HG03457 (cell line): ENCODE measurements around the gene SYCE3.
A peak's percentile ranks its signal among the peaks of the same experiment; 100 is the strongest.

ENCODE experiments used
- ATAC-seq: cut with Tn5 transposase; IDR thresholded peaks from one replicate; pipeline ENCODE4 v1.9.1; 2021; ENCODE audit warnings: moderate number of reproducible peaks; ENCODE audit not compliant: unreplicated experiment

The SYCE3 gene

DNA sequence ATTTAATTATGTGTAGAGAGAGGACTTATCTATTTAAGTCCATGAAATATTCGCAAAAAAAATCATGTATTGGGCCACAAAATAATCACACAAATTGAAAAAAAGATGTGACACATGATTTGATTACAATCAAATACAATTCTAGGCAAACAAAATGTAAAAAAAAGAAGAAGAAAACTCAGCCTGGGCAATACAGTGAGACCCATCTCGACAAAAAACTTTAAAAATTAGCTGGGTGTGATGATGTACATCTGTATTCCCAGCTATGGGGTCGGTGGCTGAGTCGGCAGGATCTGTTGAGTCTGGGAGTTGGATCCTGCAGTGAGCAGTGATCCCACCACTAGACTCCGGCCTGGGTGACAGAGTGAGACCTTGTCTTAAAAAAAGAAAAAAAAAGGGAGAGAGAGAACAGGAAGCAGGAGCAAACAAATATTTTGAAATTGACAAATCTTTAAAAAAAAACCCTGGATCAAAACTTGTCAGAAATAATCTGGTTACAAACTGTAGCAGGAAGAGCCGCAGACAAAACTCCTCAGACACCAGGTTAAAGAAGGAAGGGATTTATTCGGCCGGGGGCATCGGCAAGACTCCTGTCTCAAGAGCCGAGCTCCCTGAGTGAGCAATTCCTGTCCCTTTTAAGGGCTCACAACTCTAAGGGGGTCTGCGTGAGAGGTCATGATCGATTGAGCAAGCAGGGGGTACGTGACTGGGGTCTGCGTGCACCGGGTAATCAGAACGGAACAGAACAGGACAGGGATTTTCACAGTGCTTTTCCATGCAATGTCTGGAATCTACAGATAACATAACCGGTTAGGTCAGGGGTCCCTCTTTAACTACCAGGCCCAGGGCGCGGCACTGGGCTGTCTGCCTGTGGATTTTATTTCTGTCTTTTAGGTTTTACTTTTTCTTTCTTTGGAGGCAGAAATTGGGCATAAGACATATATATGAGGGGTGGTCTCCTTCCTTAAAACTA lies 29.6 kb downstream of the SYCE3 start:
- no peak for ATAC-seq

DNA sequence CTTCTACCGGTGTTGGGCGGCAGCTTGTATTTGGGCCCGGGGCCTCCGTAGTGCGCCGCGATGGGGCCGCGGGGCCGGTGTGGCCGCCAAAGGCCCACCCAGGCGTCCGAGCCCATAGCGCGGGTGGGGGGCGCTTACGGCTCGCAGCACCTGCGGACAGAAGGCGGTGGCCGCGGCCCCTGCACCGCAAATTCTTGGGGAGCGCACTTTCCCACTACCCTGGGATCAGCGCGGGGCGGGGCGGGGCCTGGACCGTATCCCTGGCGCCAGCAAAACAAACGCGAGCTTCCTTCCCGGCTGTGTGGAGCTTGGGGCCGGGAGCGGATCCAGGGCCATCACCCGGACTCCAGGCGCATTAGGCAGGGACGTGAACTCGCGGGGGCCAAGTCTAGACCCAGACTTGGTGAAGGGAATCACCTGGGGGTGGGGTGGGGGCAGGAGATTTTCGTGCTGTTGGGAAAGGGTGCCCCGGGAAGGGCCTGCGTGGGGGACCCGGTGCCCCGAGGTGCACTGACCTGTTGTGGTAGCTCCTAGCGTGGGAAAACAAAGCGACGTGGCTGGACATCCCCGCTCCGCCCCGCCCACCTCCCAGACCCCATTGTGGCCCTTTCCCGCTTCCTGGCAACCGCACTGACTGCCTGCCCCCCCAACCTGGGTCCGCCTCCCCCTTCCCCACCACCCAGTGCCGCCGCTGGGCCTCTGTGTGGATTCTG lies 30.6 kb downstream of the SYCE3 start:
- ATAC-seq = no peak

DNA sequence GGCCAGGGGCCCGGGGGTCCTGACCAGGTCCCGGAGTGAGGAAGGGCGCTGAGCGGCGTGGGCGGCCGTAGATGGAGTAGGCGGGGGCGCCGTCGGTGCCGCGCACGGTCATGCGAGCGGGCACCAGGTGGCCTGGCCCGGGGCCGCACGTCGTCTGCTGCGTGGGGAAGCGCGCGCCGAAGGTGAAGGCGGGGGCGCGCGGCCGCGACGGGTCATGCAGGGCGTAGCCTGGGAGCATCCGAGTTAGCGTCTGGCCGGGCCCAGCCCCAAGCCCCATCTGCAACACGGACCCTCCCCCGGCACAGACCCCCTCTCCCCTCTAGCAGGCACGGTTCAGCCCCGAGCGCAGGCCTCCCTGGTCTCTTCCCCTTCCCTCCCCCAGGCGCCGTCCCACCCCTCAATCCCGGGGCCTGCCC lies 31.2 kb downstream of the SYCE3 start:
- ATAC-seq = no peak

DNA sequence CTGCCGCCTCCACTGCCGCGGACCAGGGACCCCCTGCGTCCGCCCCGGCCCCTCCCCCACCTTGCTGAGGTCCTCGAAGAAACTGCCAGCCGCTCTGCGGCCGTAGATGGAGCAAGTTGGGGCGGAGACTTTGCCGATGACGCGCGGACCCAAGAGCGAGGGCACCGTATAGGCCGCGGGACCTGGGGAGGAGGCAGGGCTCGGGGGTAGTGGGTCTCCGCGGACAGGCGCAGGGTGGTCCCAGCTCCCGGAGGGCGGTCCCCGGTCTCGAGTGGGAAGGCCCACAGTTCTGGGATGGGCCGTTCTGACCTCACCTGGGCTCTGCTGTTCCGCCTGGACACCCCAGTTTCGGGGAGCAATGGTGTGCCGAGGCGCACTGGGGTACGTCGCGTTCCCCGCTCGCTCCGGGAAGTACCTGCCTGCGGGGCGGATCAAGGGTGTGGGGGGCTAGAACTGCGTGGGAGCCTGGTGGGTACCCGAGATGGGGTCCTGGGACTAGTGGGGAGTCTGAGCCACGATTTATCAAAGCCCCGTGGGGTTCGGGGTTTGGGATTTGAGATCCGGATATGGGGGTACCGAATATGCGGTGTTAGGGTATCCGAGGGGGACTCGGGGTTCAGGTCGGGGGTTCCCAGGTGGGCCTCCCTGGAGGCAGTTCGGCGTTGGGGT lies 31.7 kb downstream of the SYCE3 start:
- ATAC-seq = no peak

DNA sequence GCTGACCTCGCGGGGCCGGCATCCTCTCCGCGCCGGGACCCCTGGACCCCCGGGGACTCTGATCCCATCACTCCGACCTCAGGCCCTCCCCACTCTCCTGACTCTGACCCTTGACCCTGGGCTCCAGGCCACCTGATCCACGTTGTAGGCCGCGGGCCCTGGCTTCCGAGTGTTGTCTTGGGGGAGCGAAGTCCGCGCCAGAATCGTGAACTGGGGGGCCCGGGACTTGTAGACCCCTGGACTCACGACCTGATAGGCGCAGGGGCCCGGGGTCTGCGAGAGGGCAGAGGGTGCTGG lies 32.2 kb downstream of the SYCE3 start:
- no peak for ATAC-seq

DNA sequence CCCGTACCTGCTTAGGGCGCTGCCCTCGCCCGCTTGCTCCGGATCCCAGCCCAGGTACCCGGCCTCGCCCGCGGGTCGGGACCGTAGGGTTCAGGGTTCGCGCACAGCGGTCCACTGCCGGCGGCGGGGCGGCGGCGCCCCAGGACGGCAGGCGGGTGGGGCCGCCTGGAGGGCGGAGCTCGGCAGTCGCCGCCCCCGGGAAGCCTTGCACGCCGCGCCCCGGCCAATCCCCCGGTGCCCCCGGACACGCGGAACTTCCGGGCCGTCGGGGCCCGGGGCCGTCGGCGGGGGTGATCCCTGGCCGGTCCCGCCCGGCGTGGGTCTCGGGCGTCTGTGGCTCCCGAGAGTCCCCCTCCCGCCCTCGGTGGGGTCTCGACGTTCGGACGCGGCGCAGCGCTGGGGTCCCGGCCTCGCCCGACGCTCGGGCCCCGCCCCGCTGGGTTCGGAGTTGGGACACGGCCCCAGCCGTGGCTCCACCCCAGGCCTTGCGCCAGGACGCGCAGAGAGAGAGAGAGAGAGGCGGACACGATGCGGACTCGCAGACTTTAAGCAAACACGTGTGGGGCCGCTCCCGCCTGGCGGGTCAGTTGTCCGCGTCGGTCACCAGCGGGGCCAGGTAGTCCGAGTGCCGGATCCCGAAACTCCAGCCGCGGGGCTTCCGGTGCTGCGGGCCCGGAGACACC lies 32.7 kb downstream of the SYCE3 start, which contains the start of gene TYMP:
Gene TYMP (minus strand): TSS at position 116 of the 683 bp plus-strand sequence. CDS start 303 bp downstream, outside the sequence.
- ATAC-seq = no peak

DNA sequence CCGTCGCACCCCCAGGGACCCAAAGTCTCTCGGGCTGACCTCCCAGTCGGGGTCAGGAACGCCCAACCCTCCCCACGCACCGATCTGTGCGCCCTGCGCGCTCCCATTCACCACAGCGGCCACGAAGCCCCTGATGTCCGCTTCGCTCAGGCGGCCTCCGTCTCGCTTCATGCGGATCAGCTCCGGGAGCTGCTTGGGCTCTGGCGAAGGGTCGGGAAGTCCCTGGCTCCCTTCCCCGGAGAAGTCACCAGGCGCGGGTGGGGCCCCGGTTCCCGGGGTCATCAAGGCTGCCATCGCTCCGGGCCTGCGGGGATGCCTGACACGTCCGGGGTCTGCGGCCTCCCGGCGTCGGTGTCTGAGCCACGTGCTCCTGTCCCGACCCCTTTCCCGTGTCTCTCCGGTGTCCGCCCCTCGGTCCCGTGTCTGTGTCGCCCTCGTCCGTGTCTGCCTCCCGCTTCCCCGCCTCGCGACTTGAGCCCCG lies 33.3 kb downstream of the SYCE3 start:
- no peak for ATAC-seq

DNA sequence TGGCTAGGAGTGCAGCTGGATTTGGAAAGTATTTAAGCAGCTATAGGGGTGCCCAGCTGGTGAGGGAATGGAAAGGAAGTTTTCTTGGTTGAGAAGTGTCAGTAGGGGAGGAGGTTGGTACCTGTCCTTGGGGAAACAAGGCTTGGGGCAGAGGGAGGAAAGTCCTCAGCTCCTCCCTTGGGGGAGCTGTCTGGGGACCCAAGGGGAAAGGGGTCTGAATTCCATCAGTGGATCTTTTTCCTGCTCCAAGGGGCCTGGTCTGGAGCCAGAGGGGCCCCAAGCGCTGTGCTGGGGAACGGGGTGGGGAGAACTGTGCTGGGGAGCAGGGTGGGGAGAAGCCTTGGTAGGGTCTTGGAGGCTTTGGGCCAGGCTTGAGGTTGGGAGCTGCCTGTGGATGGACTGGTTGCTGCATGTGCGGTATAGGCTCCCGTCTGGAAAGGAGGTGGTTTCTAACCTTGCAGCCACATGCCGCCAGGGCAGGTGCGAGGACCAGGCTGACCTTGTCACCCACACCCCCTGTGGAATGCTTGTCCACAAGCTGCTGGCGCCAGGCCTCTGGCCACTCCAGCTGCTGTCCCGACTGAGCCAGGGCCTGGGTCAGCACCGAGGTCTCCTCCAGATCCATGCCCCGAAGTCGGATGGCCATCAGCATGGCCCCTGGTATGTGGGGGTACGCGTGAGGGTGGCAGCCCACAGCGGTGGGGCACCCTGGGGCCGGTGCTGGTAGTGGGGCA lies 33.9 kb downstream of the SYCE3 start:
- ATAC-seq = no peak

DNA sequence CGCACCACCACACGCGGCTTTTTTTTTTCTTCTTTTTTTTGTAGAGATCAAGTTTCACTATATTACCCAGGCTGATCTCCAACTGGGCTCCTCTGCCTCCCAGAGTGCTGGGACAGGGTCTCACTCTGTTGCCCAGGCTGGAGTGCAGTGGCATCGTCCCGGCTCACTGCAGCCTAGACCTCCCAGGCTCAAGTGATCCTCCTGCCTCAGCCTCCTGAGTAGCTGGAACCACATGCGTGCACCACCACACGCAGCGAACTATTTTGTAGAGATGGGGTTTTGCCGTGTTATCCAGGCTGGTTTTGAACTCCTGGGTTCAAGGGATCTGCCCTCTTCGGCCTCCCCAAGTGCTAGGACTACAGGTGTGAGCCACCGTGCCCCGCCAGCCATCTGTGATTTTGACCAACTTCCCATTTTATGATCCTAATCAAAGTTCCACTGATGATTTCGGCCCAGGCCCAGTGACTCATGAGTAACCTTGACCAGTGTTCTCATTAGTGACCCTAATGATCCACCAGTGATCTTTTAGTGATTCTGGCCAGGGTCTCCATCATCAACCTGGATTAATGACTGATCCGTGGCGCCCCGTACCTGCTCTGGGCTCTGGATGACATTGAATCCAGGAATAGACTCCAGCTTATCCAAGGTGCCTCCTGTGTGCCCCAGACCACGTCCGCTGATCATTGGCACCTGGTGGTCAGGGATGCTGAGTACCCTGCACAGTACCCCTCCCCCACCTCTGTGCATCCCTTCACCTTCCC lies 34.6 kb downstream of the SYCE3 start:
- ATAC-seq = no peak

DNA sequence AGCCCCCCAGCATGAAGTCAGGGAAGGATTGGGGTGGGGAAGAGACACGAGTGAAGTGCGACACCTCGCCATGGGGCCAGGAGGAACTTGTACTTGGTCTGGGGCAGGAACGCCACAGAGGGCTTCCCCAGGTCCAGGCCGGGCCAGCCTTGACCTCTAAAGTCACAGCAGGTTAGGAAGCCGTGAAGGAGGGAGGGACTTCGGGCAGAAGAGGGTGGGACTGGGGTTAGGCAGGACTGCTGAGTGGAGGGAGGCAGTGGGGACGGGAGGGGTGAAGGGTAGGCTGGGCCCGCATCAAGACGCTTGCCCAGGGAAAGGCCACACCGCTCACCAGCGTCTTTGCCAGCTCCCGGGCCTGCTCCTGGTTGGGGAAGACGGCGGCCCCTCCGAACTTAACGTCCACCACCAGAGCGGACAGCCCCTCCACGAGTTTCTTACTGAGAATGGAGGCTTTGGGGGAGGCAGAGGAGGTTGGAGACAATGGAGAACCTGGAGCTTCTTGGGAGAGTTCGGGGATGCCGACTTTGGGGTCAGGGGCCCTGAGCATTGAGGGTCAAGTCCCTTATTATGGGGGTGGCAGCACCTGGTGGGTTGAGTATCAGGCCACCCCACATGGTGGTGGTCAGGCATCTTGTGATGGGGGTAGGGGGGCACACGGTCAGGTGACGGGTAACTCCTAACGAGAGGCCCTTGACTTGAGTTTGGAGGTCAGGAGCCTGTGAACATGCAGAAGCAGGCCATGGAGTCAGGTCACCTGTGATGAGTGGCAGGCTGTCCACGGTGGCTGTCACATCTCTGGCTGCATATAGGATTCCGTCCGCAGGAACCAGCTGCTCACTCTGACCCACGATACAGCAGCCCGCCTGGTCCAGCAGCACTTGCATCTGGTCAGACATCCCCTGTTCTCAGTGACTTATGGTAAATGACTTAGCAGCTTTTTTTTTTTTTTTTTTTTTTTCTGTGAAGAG lies 35.6 kb downstream of the SYCE3 start:
- ATAC-seq = no peak

DNA sequence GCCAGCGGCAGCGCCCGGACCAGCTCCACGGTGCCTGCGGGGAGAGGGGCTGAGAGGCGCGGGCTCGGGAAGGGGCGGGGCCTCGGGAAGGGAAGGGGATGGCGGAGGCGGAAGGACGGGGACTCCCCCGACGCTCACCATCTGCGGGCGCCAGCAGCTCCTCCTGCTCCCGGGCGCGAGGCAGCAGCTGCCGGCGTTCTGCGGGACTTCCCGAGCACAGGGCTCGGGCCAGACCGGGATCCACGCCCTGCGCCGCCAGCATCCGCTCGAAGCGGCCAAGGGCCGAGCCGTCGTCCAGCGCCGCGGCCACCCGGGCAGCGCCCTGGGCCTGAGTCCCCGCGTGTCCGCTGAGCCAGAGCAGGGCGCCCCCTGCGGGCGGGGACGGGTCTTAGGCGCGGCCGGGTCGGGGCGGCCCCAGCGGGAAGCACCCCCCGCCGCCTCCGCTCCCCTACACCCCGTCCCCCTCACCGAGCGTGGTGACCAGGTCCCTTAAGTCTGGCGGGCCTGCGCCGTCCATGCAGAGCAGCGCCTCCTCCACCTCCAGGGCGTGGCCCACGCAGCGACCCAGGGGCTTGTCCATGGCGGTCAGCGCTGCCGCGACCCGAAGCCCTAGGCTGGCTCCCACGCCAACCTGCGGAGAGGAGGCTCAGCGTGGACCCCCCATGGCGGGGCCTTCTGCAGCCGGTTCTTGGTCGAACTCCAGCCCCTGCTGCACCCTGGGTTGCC lies 36.4 kb downstream of the SYCE3 start:
- ATAC-seq = peak; percentile 8

DNA sequence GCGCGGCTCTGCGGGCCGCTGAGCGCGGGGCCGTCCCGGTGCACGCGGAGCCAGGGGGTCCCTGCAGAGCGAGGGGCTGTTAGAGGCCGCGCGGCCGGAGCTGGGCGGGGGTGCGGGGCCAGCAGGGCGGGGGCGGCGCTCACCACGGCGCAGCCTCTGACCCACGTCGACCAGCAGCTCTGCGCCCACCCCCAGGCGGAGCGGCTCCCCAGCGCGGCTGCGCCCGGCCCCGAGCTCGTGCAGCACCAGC lies 36.9 kb downstream of the SYCE3 start:
- peak; percentile 4 for ATAC-seq

DNA sequence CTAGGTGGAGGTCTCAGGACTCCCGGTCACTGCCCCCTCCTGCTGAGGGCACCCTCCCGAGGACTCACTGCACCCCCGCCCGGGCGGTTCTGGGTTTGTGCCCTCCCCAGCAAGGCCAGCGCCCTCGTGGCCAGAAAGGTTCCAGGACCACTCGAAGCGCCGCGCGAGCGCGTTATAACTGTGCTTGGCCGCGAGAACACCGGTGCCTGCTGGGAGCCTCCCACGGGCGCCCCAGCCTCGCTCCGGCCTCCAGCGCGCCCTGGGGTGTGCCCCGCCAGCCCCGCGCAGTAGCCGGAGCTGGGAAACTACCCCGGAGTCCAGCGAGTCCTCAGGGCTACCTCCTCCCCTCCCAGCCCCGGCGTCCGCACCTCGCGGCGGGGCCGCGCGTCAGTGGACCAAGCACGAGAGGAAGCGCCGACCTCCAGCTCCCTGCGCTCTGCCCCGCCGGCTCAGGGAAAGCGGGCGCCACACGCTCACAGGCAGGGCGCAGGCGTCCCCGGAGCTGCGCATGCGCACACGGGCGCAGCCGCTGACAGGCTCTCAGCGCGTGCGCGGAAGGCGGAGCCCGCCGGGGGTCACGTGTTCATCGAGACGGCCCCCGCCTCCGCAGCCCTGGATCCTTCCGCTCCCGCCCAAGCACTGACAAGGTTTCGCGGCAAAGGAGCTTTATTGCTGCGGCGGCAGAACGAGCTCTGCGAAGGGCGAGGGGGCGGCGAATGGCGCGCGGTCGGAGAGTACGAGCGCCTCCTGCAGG lies 37.4 kb downstream of the SYCE3 start, which contains the start of gene SCO2:
Gene SCO2 (minus strand): TSS at position 495 of the 754 bp plus-strand sequence. CDS start 1,187 bp downstream, outside the sequence.
- ATAC-seq = peak; percentile 25

DNA sequence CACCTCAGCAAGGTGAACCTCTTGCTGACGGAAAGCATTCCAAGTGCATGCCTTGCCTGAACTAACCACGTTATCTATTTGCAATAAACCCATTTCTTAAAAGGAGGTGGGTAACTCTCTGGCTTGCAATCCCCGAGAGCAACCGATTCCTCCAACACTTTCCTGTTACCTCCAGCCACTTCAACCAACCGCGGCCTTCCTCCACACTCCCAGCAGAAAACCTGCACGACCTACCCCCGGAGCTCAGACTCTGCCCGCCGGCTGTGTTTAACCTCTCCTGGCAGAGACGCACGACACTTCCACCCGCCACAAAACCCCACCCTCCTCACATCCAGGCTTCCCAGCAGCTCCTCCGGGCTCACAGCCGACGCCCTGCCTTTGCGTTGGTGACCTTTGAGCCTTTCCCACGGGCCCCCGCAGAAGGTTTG lies 38.0 kb downstream of the SYCE3 start:
- no peak for ATAC-seq

DNA sequence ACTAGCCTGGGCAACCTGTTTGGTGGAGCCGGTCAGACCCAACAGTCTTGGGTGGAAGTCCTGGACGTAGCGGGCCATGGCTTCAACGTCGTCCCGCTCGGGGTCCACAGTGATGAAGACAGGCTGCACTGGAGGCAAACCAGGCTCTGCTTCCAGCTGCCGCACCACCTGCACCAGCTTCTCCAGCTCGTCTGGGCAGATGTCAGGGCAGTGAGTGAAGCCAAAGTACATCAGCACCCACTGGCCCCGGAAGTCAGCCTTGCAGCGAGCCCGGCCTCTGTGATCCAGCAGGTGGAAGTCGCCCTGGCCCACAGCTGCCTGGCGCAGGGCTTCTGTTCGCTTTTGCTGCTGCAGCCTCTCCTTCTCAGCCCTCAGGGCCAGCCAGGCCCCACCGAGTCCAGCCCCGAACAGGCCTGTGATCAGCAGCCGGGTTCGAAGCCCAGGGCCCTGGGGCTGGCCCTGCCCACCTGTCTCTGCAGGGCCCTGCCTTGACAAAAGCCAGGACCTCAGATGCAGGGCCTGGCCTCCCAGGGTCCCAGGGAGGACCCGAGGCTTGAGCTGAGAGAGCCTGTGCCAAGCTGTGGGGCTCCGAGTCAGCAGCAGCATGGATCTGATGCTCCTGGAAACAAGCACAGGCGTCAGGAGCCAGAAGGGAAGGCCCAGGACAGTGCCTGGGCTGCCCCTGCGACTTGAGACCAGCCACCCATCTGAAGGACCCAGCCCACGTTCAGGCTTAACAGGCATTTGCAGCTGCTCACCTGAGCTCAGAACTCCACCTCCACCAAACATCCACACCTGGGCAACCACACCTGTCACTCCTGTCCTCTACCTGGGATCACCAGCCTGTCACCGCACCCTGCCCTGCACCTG lies 38.7 kb downstream of the SYCE3 start:
- no peak for ATAC-seq

DNA sequence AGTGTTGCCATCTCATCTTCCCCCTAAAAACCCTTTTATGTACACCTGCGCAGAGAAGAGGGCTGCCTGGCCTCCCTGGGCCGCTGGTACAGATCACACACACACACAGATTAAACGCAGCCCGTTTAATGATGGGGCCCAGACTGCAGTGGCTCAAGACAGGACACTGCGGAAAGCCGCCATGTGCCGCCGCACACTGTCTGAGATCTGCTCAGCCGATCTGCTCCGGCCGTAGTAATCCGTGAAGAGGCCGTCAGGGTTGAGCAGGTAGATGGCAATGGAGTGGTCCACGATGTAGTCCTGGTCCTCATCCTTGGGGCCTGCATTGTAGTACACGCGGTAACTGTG lies 39.3 kb downstream of the SYCE3 start:
- no peak for ATAC-seq
